GM23338 (cell line): ENCODE results near the gene GPC5. TPM values are rescaled to one million over a fixed set of nuclear protein-coding genes. Genes with fewer than 3 reads are reported as not detected.

Experiments
- ATAC-seq: fragments of 200-7000 bp; cut with Tn5 transposase; 3 replicates; pipeline ENCODE4 v1.9.1; 2020
- DNase-seq: peaks from one replicate; pipeline ENCODE4 v3.0.0-alpha.2; 2015; ENCODE audit warnings: low spot score
- H2AFZ ChIP-seq: fragments of 200-600 bp; sonication (generic); 2 replicates; pipeline ENCODE4 v1.8.0; 2016; ENCODE audit warnings: antibody characterized with exemption, mild to moderate bottlenecking, moderate library complexity
- H3F3A ChIP-seq: fragments of 200-600 bp; sonication (generic); replicated peaks from 2 replicates; pipeline ENCODE4 v1.8.0; 2017; ENCODE audit warnings: antibody characterized with exemption, mixed run types, low read depth
- H3K27ac ChIP-seq: fragments of 200-600 bp; sonication (generic); 2 replicates; pipeline ENCODE4 v1.6.1; 2016; ENCODE audit warnings: low read depth
- H3K27me3 ChIP-seq: fragments of 200-600 bp; sonication (generic); 2 replicates; pipeline ENCODE4 v1.8.0; 2016; ENCODE audit warnings: mild to moderate bottlenecking, mixed run types, moderate library complexity; ENCODE audit not compliant: insufficient read depth
- H3K36me3 ChIP-seq: fragments of 200-600 bp; sonication (generic); 2 replicates; pipeline ENCODE4 v1.8.0; 2016; ENCODE audit warnings: mild to moderate bottlenecking; ENCODE audit not compliant: insufficient read depth
- H3K4me1 ChIP-seq: fragments of 200-600 bp; sonication (generic); 2 replicates; pipeline ENCODE4 v1.8.0; 2016; ENCODE audit warnings: mild to moderate bottlenecking, moderate library complexity; ENCODE audit not compliant: insufficient read depth
- H3K4me2 ChIP-seq: fragments of 200-600 bp; sonication (generic); 2 replicates; pipeline ENCODE4 v1.7.1; 2017; ENCODE audit warnings: mixed run types
- H3K4me3 ChIP-seq: fragments of 200-600 bp; sonication (generic); 2 replicates; pipeline ENCODE4 v1.6.1; 2016; ENCODE audit warnings: mixed run types
- H3K79me2 ChIP-seq: fragments of 200-600 bp; sonication (generic); replicated peaks from 2 replicates; pipeline ENCODE4 v1.8.0; 2017; ENCODE audit warnings: mild to moderate bottlenecking; ENCODE audit not compliant: insufficient read depth
- H3K9me2 ChIP-seq: fragments of 200-600 bp; sonication (generic); 2 replicates; pipeline ENCODE4 v1.8.0; 2017; ENCODE audit not compliant: insufficient read depth
- H4K20me1 ChIP-seq: fragments of 200-600 bp; sonication (generic); replicated peaks from 2 replicates; pipeline ENCODE4 v1.8.0; 2017; ENCODE audit warnings: mild to moderate bottlenecking; ENCODE audit not compliant: insufficient read depth
- H3K27ac Mint-ChIP-seq: 2 replicates; pipeline ENCODE4 v1.8.0; 2020; ENCODE audit warnings: inconsistent platforms, mild to moderate bottlenecking, moderate library complexity, mixed read lengths
- H3K27me3 Mint-ChIP-seq: 3 replicates; pipeline ENCODE4 v1.8.0; 2022; ENCODE audit warnings: low read depth, mild to moderate bottlenecking, moderate library complexity, mixed read lengths, inconsistent platforms; ENCODE audit not compliant: insufficient read depth, poor library complexity
- H3K36me3 Mint-ChIP-seq: 3 replicates; pipeline ENCODE4 v1.8.0; 2021; ENCODE audit warnings: low read depth, mild to moderate bottlenecking, inconsistent platforms, moderate library complexity, mixed read lengths
- H3K4me1 Mint-ChIP-seq: 3 replicates; pipeline ENCODE4 v1.8.0; 2020; ENCODE audit warnings: mild to moderate bottlenecking, inconsistent platforms, mixed read lengths
- H3K4me3 Mint-ChIP-seq: 3 replicates; pipeline ENCODE4 v1.8.0; 2021; ENCODE audit warnings: moderate library complexity, mild to moderate bottlenecking, inconsistent platforms, mixed read lengths
- H3K9me3 Mint-ChIP-seq: 3 replicates; pipeline ENCODE4 v1.8.0; 2020; ENCODE audit warnings: moderate library complexity, mild to moderate bottlenecking, inconsistent platforms, mixed read lengths
- CREB1 ChIP-seq: fragments of 250-450 bp; sonication (Bioruptor Pico); IDR thresholded peaks from 2 replicates; pipeline ENCODE4 v1.5.0; 2020; ENCODE audit warnings: low read depth, mild to moderate bottlenecking, moderate library complexity
- EZH2 ChIP-seq: fragments of 200-600 bp; sonication (generic); IDR thresholded peaks from one replicate; pipeline ENCODE4 v1.8.0; 2017; ENCODE audit warnings: antibody characterized with exemption, mild to moderate bottlenecking, low read depth; ENCODE audit not compliant: unreplicated experiment
- EZH2phosphoT487 ChIP-seq: fragments of 200-600 bp; sonication (generic); IDR thresholded peaks from one replicate; pipeline ENCODE4 v1.8.1; 2018; ENCODE audit warnings: antibody characterized with exemption; ENCODE audit not compliant: unreplicated experiment
- JUNB ChIP-seq: IDR thresholded peaks from one replicate; pipeline ENCODE4 v1.6.1; 2016; ENCODE audit warnings: antibody characterized with exemption; ENCODE audit not compliant: unreplicated experiment
- NANOG ChIP-seq: IDR thresholded peaks from 2 replicates; pipeline ENCODE4 v1.6.1; 2016; ENCODE audit warnings: antibody characterized with exemption, borderline replicate concordance
- POLR2AphosphoS5 ChIP-seq: IDR thresholded peaks from 2 replicates; pipeline ENCODE4 v1.6.1; 2016; ENCODE audit warnings: antibody characterized with exemption, low read depth
- STAT1 ChIP-seq: IDR thresholded peaks from one replicate; pipeline ENCODE4 v1.6.1; 2016; ENCODE audit warnings: antibody characterized with exemption; ENCODE audit not compliant: unreplicated experiment
- ZNF114 ChIP-seq: fragments of 250-450 bp; sonication (Bioruptor Pico); IDR thresholded peaks from 2 replicates; pipeline ENCODE4 v1.5.0; 2020; ENCODE audit warnings: mild to moderate bottlenecking, moderate library complexity
- ZNF331 ChIP-seq: fragments of 250-450 bp; sonication (Bioruptor Pico); IDR thresholded peaks from 2 replicates; pipeline ENCODE4 v1.5.0; 2020; ENCODE audit warnings: low read depth, mild to moderate bottlenecking, moderate library complexity
- polyA plus RNA-seq: library from polyadenylated mRNA; unstranded; fragments of >200 nt; fragmentation: Nextera tagmentation; extraction: Ambion mirVana; gene quantifications from 2 replicates; pipeline ENCODE4 v1.2.1, GENCODE V29; 2016
- total RNA-seq: library from RNA; depleted of rRNA; stranded (reverse); fragments of >200 nt; shearing (Covaris generic); gene quantifications from 2 replicates; pipeline ENCODE4 v1.2.3, GENCODE V29; 2014
- TF ChIP-seq, protein P1 (sequence below), 2 experiments: fragments of 200-600 bp in 1 of 2; sonication (generic) in 1 of 2; conservative IDR thresholded peaks; 2 replicates each; pipeline versions ENCODE4 v1.5.1 to v1.6.1; 2016 to 2017; ENCODE audit warnings: antibody characterized with exemption in 2 of 2, low read depth in 2 of 2, mild to moderate bottlenecking in 2 of 2, moderate library complexity in 1 of 2
- TF ChIP-seq, protein P2 (sequence below): IDR thresholded peaks from 2 replicates; pipeline ENCODE4 v1.6.1; 2016; ENCODE audit warnings: antibody characterized with exemption

The GPC5 gene
- total and polyA plus RNA-seq, 2 experiments from 2014 or later, result 0.95 to 1.1 TPM

DNA sequence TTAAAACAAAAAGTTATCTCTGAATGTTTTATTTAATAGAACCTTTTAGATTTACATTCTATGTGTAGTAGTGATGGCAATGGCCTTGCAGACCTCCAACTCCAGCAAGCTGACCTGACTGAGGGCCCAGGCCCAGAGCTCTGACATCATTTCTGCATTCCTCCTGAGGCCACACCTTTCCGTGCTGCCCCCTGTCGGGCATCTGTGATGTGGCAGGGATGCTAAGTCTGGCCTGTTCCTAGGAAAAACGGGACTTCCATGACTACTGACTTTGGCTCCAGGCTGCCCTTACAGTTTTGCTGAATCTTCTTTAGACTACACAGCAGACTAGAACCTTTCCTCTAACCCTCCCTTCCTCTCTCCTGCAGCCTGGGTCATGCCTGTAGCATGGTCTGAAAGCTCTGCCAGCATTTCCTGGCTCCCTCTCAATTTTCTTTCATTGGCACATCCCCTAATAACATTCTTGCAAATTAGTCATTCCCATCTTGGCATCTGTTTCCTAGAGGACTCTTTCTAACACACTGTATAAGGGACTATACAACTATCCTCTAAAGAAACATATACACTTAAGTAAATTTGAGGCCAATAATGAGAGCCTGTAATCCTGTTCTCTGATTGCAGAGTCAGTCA lies 249.1 kb downstream of the GPC5 start:
- Mint-ChIP-seq H3K36me3 (no peaks in the 10 kb centered on the region), H3K27me3 (no peaks in the 10 kb centered on the region), H3K4me3 (no peak overlapping the region), H3K4me1 (peaks cover 13% of the 10 kb centered on the region), H3K27ac (no peak overlapping the region), H3K9me3 (no peaks in the 10 kb centered on the region)
- H3K9me2 ChIP-seq, result peaks cover 9% of the 10 kb centered on the region; the same call in 1 of the 2 replicates
- ATAC-seq, result peak; percentile 93
- H3K4me1 ChIP-seq, result no peaks in the 10 kb centered on the region; the same call in 1 of the 2 replicates
- no peak overlapping the region for H3K4me3 ChIP-seq
- no peak overlapping the region for H2AFZ ChIP-seq
- DNase-seq, result peak; percentile 83
- H3K27ac ChIP-seq, result no peak overlapping the region
- H3K27me3 ChIP-seq, result no peaks in the 10 kb centered on the region
- no peaks in the 10 kb centered on the region for H4K20me1 ChIP-seq
- H3F3A ChIP-seq, result no peaks in the 10 kb centered on the region
- TF ChIP-seq, protein P1, sequence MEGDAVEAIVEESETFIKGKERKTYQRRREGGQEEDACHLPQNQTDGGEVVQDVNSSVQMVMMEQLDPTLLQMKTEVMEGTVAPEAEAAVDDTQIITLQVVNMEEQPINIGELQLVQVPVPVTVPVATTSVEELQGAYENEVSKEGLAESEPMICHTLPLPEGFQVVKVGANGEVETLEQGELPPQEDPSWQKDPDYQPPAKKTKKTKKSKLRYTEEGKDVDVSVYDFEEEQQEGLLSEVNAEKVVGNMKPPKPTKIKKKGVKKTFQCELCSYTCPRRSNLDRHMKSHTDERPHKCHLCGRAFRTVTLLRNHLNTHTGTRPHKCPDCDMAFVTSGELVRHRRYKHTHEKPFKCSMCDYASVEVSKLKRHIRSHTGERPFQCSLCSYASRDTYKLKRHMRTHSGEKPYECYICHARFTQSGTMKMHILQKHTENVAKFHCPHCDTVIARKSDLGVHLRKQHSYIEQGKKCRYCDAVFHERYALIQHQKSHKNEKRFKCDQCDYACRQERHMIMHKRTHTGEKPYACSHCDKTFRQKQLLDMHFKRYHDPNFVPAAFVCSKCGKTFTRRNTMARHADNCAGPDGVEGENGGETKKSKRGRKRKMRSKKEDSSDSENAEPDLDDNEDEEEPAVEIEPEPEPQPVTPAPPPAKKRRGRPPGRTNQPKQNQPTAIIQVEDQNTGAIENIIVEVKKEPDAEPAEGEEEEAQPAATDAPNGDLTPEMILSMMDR (conservative IDR thresholded peaks at IDR 0.05; ENCODE audit: low read depth in 2 of 2), result peak; percentile 86 to 89
- TF ChIP-seq CREB1 (CRISPR knock-in tag), result peak; percentile 80
- no peak for TF ChIP-seq NANOG
- no peaks in the 10 kb centered on the region for H3K36me3 ChIP-seq
- no peaks in the 10 kb centered on the region for H3K79me2 ChIP-seq
- no peak overlapping the region for H3K4me2 ChIP-seq

DNA sequence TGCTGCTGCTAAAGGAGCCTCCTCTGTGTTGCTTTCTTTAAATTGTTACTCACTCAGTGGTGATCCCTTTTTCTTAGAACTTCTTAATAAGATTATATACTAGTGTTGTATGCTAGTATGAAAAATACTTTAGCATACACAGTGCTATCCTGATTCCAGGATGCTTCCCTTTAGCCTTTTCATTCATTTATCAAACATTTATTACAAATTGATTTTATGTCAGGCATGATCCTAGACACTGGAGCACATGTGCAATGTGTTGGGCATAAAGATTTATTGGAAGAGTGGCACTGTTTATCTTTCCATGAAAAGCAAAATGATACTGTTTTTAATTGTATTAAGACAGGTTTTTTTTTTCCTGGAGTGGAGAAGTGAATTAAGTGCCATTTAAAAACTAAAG lies 249.6 kb downstream of the GPC5 start:
- no peaks in the 10 kb centered on the region for H3K36me3 Mint-ChIP-seq
- no peak for TF ChIP-seq POLR2AphosphoS5
- TF ChIP-seq, protein P2, sequence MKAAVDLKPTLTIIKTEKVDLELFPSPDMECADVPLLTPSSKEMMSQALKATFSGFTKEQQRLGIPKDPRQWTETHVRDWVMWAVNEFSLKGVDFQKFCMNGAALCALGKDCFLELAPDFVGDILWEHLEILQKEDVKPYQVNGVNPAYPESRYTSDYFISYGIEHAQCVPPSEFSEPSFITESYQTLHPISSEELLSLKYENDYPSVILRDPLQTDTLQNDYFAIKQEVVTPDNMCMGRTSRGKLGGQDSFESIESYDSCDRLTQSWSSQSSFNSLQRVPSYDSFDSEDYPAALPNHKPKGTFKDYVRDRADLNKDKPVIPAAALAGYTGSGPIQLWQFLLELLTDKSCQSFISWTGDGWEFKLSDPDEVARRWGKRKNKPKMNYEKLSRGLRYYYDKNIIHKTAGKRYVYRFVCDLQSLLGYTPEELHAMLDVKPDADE, result no peak
- no peak for TF ChIP-seq NANOG
- no peak for TF ChIP-seq ZNF331 (CRISPR knock-in tag)
- H4K20me1 ChIP-seq, result no peaks in the 10 kb centered on the region

DNA sequence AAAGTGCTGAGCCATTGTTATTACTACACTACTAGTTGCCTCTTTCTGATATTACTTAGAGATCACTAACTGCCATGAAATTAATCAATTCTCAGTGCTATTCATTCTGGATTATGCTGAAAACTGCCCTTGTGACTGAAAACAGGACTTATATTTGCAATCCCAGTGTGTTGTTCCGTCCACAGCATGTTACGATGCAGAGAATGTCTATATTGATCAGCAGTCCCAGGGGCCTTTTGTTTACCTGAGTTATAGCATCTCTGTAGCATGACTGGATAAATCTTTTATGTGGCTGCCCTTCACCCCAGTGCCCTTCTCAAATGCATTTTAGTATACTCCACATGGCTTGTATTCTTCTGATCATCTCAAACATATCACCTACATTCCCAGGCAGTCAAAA lies 251.0 kb downstream of the GPC5 start:
- Histone ChIP-seq H3K4me2 (no peak overlapping the region), H4K20me1 (no peaks in the 10 kb centered on the region), H3K9me2 (peaks cover 9% of the 10 kb centered on the region; the same call in 1 of the 2 replicates), H3K27ac (no peak overlapping the region), H3K4me3 (no peak overlapping the region), H3K4me1 (peaks cover 5% of the 10 kb centered on the region; the same call in 1 of the 2 replicates), H3K36me3 (no peaks in the 10 kb centered on the region), H2AFZ (no peak overlapping the region), H3K79me2 (no peaks in the 10 kb centered on the region), H3F3A (no peaks in the 10 kb centered on the region), H3K27me3 (no peaks in the 10 kb centered on the region)
- Mint-ChIP-seq H3K4me3 (no peak overlapping the region), H3K9me3 (no peaks in the 10 kb centered on the region), H3K27ac (no peak overlapping the region), H3K27me3 (no peaks in the 10 kb centered on the region), H3K4me1 (peaks cover 28% of the 10 kb centered on the region), H3K36me3 (no peaks in the 10 kb centered on the region)
- no peak for ATAC-seq
- DNase-seq, result no peak
- no peak for TF ChIP-seq CREB1 (CRISPR knock-in tag)
- no peak for TF ChIP-seq NANOG
- TF ChIP-seq, protein P2, result no peak
- no peak for TF ChIP-seq STAT1
- no peak for TF ChIP-seq ZNF114 (CRISPR knock-in tag)
- TF ChIP-seq POLR2AphosphoS5, result no peak
- TF ChIP-seq, protein P1 (conservative IDR thresholded peaks at IDR 0.05; ENCODE audit: low read depth in 2 of 2), result no peak
- TF ChIP-seq EZH2, result no peak
- no peak for TF ChIP-seq ZNF331 (CRISPR knock-in tag)
- TF ChIP-seq EZH2phosphoT487, result no peak
- no peak for TF ChIP-seq JUNB

More for the DNA sequence above, 249.6 kb downstream of the GPC5 start:
- Histone ChIP-seq H2AFZ (no peak overlapping the region), H3F3A (no peaks in the 10 kb centered on the region), H3K36me3 (no peaks in the 10 kb centered on the region), H3K27me3 (no peaks in the 10 kb centered on the region), H3K4me3 (no peak overlapping the region), H3K79me2 (no peaks in the 10 kb centered on the region), H3K27ac (no peak overlapping the region), H3K9me2 (peaks cover 9% of the 10 kb centered on the region; the same call in 1 of the 2 replicates), H3K4me1 (no peaks in the 10 kb centered on the region; the same call in 1 of the 2 replicates), H3K4me2 (no peak overlapping the region)
- no peak for ATAC-seq
- H3K4me3 Mint-ChIP-seq, result no peak overlapping the region
- H3K4me1 Mint-ChIP-seq, result peaks cover 19% of the 10 kb centered on the region
- no peak overlapping the region for H3K27ac Mint-ChIP-seq
- H3K9me3 Mint-ChIP-seq, result no peaks in the 10 kb centered on the region
- DNase-seq, result no peak
- no peaks in the 10 kb centered on the region for H3K27me3 Mint-ChIP-seq
